NCI-H2107 treated with DMSO at 0.1 percent for 48 hours (cell line): ENCODE results near the gene TENM4.

Experiments used
- DNase-seq: peaks from one replicate; lab custom pipeline; 2025; ENCODE audit not compliant: unreplicated experiment; lab: John Stamatoyannopoulos, UW

The TENM4 gene

DNA sequence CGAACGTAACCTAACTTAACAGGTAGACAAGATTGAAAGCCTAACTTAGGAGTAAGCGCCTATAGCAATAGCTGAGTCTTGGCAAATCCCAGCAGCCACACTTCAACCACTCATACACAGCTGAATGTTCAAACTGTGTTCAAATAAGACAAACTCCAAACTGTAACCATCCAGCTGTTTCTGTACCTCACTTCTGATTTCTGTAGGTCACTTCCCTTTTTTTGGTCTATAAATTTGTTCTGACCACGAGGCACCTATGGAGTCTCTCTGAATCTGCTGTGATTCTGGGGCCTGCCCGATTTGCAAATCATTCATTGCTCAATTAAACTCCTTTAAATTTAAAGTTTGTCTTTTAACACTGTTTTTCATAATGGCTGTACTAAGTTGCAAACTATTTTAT lies 8.2 kb upstream of the TENM4 start:
- DNase-seq, result no peak

DNA sequence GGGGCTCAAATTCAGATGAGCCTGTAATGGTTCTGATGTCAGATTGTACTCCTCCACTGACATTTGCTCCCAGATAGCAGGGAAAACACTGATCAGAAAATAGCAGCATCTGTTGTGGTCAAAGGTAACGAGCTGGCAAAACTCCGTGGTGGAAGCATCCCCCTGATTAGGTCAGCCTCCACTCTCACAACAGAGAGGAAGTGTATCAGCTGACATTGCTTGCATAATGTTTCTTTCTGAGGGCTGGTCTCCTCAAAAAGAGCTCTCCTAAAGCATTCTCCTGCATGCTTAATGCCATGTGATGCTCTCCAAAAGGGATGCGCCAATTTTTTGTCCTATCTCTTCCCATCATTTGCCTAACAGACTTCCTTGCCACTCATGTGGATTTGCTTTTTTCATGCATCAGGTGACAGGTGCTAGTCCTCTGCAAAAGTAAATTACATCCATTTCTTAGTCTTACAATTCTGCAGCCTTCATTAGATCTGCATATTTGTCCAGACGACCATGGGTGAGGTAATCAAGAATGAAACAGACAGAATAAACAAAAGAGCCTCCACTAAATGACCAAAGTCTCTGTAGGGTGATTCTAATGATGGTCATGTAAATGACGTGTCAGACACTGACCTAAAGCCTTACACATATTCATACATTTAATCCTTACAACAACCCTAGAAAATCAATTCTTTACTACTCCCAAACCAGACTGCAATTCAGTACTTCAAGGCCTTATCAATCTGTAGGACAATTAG lies 6.4 kb upstream of the TENM4 start:
- DNase-seq, result no peak

DNA sequence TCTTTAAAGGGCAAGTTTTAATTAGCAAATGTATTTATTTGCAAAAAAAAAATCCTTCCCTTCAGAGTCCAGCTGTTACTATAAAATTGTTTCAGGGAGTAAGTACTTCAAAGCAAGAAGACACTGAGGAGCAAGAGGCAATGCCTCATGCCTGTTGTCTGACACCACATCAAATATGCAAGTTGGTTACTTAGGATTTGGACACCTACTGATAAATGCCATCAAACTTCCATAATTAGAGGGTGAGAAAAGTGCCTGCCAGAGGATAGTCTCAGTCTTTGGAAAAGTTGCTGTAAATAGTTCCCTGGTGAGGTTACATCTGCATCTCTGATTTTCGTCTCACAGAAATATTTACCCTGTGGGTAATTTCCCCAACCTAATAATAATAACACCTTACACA lies 4.1 kb upstream of the TENM4 start:
- no peak for DNase-seq

DNA sequence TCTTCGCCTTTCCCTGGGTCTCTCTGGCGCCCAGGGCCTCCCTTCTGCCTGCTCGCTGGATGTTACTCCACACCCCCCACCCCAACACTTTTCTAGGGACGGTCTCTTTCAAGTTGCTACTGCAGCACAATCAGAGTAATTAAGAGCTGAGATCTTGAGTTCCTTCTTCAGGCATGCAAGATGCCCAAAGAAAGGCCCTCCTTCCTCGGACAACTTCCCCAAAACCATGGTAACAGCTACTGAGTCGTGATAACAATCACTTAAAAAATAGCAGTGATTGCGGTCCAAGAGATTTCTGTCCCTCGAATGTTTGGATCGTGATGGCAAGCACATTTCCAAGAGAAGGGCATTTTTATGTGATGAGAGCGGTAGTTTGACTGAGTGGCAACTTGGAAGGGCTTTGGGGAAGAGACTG lies 638 bp upstream of the TENM4 start:
- DNase-seq, result no peak

DNA sequence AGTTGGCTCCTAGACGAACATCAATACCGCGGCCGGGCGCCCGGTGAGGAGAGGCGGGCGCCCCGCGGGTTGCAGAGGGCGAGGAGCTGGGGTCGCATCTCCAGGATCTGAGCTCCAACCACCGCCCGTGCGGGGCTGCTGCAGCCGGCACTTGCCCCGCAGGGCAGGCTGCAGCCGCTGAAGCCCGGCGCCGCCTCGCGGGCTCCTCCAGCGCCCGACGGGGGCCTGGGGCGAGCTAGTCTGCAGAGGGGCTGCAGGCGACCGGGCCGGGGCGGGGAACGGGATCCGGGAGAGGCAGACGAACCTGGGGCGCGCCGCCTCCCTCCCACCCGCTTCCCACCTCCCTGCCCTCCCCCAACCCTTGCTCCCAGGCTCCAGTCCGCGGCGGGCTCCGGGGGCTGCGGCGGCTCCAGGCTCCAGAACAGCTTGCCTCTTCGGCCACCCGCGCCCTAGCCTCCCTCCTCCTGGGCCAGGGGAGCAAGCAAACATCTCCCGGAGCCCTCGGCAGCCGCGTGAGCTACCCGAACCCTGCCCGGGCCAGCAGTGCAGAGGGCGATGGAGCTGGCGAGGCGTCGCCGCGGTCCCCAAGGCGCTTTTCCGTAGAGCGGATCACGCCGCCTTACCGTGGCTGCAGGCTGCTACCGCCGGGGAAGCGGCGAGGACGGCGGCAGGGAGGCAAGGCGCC lies 802 bp downstream of the TENM4 start:
- no peak for DNase-seq

DNA sequence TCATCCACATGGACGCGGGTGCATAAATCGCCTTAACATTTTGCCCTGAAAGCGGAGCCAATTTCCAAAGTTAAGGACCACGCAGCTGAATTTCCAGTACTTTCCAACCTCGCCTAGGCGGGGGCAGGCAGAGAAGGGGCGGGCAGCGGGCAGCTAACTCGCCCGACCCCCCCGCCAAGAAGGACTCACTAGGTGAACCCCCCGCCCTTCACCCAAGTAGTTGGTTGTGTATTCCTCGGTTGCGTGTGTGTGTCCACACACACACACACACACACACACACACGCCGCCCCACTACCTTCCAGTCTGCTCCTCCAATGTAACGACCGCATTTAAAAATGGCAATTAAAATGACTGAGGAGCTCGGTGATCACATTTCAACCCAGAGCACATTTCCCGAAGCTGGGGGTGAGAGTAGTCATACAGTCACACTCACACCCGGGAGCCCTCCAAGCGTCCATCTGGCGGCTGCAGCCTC lies 1.4 kb downstream of the TENM4 start:
- no peak for DNase-seq

DNA sequence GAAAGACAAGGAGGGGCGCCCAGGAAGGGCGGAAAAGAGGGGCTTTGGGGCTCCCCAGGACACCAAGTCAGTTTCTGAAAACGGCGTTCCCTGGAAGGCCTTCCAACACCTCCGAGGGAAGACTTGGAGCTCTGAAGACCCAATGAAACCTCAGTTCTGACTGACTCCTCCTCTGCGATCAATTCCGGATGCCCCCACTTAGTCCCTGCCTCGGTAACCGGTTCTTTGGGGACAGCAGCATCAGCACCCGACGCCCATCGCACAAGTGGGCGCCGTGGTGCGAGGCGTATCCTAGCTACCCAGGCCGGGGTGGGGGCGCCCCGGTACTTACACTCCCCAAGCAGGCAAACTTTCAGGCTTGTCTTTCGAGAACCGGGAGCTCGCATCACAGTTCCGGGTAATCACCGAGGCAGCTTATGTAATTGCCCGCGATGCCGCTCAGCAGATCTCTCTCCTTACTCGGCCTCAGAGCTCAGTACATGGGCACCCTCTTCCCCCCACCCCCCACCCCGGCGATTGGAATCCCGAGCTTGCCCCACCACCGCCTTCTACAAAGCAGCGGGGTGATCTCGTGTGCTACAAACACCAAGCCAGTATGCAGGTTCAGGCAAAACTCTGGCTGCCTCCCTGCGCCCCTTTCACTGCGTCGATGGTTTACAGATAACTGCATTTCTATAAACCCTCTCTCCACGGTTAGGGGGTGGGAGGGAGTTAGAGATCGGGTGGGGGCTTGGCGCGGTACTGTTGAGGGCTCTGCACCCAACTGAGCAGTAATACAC lies 2.0 kb downstream of the TENM4 start:
- no peak for DNase-seq

DNA sequence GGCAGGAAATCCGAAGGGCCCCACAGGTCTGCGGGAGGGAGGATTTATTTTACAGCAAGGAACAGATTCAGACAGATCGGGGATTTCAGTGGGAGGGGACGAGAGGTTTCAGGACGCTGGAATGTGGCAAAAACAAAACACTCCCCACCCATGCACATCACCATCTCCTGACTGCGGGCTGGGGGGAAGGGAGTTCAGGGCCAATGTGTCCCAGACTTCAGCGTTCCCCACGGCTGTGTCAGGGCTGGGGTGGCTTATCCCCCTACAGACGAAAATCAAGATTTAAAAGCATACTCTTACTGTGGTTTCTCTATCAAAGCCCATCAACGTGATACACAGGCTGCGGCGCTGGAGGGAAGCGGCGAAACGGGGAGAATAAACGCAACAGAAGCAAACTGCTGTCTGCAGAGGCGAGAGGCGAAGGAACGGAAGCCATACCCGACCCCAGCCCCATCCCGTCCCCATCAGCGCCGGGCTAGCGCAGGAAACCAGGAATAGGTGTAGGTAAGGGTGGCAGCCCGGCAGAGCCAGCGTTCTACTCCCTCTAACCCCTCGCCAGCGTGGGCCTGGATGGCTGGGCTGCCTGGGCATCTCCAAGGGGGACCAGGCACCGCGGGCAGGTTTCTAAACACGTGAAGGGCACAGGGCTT lies 2.7 kb downstream of the TENM4 start:
- no peak for DNase-seq

DNA sequence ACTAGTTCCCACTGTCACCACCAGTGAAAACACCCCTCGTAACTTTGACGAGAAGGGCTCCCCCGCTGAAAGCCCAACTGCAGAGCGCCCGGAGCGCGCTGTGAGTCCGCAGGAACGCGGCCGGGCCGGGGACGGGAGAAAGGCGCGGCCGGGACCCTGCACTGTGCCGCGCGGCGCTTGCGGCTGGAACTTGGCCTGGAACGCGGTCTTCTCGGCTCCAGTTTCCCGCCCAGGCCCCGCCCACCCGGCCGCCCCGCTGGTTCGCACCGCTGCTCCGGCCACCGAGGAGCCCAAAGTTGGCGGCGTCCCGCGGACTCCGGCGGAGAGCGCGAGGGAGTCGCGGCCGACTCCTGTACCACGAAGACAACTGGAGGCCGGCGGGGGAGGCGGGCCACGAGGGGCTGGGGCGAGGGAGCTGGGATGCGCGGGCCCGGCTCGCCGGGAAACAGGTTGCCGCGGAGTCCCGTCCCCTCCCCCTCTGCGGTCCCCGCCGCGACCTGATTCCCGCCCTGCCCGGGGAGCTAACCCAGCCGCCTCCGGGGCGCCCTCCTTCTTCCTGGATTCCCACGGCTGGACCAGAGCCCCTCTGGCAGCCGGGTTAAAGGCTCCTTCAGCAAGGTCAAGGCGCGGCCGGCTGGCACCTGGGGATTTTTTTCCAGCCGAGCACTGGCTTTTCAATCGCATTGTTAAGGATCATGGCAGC lies 3.4 kb downstream of the TENM4 start:
- no peak for DNase-seq

DNA sequence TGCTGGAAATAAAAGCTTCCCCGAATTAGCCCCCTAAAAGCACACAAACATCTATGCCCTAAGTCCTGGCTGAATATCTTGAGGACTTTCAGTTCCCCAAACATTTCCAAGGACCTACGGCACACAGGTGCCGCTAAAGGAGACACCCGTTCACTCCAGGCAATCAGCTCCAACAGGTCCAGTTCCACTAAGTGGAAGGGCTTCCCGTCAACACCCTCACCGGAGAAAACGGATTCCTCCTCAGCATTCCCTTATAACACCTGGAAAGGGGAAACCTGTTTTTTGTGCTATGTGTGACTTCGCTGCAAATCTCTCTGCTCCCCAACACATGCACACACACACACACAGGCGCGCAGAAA lies 3.9 kb downstream of the TENM4 start:
- no peak for DNase-seq

DNA sequence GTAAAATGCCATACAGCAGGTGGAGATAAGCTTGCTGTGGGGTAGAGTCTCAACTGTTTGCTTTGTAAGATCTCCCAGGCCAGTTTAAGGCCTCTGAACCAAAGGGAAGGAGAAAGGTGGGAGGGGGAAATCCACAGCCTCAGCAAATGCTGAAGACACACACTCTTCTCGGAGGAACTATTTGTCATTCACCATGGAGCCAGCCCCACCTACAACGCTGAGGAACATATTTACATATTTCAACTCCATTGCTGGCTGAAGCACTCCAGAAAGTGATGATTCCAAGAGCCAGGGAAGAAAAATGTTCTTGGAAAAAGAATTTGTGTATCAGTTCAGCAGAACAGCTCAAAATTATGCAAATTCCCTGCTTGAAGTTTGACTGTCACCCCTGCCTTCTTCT lies 6.5 kb downstream of the TENM4 start:
- no peak for DNase-seq

DNA sequence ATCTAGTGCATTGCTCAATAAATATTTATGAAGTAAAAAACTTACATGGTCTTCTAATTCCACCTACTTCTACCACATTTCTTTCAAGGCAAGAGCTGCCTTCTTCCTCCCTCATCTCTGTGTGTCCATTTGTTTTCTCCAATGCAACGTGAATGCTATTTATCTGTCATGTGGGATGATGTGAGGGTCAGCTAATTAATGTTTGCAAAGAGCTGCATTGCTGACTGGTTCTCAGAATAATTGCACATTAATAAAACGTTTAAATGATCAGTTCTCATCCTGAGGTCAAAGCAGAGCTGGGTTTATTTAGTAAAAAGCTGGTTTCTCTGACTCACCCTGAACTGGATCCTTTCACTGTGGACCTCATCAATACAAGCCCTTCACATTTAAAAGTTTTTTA lies 8.7 kb downstream of the TENM4 start:
- DNase-seq, result no peak

DNA sequence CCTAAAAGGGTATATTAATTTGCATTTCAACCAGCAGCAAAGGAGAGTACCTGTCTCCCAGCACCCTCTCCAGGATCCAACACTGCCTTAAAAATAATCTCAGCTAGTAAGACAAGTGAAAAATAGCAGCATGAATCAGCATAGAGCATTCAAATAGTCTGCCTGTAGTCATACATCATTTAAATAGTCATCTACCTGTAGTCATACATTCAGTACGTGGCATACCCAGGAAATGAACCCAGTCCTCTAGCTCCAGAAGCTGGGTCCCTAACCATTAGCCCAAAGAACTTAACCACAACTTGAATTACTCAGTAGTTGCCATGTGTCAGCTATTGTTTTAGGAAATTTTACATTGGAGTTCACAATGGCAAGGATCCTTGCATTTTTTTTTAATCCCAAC lies 9.3 kb downstream of the TENM4 start:
- DNase-seq, result no peak

DNA sequence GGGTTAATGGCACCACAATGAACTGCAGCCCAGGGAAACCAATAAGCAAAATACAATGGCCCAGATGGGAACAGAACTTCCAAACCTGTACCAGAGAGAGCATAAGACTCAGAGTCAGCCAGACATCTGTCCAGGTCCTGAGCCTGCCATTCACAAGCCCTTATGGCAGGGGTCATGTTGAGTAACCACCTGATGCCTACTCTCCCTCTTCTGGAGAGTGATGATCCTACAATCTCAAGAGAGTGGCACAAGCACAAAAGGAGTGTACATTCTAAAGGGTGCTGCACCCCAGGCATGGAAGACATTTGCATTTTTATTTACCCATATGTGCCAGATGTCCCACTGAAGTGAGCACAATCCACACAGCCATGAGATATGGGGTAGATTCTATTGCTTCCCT lies 10.6 kb downstream of the TENM4 start:
- DNase-seq, result no peak

DNA sequence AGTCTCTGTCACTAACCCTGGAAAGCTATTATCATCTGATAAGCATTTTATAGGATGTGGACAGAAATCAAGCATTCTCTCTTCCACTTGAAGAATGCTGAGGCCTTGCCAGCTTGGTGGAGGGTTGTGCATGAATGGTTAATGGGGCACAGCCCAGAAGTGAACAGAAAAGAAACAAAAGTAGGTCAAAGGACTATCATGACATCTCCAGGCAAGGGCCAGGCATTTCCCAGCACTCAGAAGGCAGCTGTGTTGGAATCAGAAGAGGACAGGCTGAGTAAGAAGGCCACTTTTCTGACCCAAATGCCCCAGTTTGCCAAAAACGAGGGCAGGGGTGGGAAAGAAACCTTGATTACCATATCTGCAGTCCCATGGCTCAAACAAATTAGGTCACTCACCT lies 12.4 kb downstream of the TENM4 start:
- DNase-seq, result no peak

DNA sequence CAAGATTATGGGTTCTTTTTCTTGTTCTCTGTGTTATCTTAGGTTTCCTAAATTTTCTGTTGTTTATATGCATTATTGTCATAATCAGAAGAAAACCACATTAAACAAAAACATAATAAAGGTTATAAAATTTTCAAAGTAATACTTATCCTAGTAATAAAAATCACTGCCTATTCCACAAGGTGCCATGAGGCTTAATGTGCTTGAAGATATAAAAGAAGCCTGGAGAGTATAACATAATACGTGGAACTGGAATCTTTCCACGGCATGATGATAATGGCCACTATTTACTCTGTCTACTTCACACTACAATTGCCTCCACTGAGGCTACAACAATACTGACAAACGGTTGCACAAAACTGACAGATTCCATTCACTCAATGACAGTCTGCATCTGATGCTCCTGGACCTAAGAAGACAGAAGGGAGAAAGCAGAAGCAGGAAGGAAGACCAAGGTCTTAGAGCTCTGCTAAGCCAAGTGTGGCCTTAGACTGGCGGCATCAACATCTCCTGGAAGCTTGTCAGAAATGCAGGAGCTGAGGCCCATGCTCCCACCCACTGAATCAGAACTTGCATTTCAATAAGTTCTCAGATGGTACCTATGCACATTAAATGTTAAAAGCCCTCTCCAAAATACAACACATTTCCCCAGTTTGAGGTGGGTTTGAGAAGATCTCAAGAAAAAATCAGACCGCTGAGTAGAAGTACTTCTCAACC lies 13.1 kb downstream of the TENM4 start:
- DNase-seq, result no peak

DNA sequence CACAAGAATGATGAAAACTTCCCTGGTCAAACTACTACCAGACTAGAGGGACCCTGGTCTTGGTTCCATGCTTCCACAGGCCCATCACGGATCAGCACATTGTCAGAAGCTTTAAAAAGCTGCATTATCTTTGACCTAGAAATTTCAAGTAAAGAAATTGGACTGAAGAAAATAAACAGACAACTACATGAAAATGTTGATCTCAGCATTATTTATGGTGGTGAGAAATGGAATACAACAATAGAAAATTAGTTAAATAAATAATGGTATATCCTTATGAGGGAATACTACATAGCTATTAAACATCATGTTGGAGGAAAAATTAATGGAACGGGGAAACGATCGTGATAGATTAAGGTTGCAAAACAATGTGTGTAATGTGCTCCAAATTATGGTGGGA lies 13.7 kb downstream of the TENM4 start:
- DNase-seq, result no peak

DNA sequence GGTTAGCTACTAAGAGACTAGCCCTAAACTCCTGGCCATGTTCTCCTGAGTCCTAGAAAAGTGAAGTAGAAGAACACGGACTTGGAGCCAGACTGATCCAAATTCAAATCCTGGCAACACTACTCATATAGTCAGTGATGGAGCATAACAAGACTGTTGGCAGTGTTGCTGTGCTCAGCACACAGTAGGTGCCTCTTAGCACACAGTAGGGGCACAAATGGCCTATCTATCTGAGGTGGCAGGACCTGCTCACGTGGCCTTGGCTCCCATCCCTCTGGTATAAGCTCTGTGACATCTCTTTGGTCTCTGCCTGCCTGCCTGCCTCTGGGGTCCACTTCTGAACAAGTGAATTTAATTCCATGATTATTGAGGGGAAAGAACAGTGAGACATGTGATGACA lies 15.4 kb downstream of the TENM4 start:
- DNase-seq, result no peak

DNA sequence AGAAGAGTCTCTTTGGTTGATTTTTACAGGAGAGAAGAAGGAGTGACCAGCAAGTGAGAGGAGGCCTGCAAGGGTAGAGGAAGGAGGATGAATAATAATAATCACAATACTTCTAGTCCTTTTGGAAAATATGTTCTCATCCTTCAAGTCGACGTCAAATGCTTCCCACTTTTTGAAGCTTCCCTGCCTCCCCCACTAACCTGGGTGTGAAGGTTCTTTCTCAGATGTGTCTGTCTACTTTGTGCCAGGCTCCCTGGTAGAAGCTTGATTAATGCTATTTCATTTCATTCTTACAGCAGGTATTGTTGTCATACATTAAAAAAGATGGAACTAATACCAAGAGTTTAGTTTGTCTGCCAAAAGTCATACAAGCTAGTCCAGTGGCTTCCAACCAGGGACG lies 17.1 kb downstream of the TENM4 start:
- no peak for DNase-seq

DNA sequence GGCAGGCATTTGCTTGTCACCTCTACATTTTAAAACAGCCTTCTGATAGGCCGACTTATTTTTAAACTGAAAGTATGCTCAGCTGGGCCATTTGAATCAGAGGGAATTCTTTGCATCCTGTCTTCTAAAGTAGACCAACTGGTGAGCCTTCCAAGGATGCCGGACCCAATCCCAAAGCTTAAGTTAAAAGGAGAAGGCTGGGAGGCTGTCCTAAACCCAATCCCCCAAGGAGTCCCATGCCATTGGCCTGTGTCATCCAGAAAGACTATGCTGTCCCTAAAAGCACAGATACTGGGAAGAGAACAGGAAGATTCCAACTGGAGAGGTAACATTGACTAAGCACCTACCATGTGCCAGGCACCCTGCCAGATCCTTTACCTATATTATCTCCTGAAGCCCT lies 18.0 kb downstream of the TENM4 start:
- DNase-seq, result no peak
